Panc1 (cell line): ENCODE data around the gene EPDR1. TPM values are rescaled to one million over a fixed set of nuclear protein-coding genes. Genes with fewer than 3 reads are reported as not detected.

Experiments used
- ATAC-seq: fragments of 200-7000 bp; cut with Tn5 transposase; 2 replicates; pipeline ENCODE4 v1.9.1; 2020; ENCODE audit warnings: mild to moderate bottlenecking, moderate library complexity
- BruUV-seq: library from RNA; stranded (reverse); fragments of 400-500 nt; replicated peaks from 2 replicates; lab custom pipeline; 2021; lab: Mats Ljungman, UMichigan
- CTCF ChIA-PET: fragments of 300-600 bp; sonication (Branson Sonifier 250); formaldehyde crosslinking; loops from one replicate; lab custom pipeline; 2022; ENCODE audit warnings: antibody characterized with exemption; lab: Charles Lee
- POLR2A ChIA-PET: fragments of 300-600 bp; sonication (Branson Sonifier 250); formaldehyde crosslinking; loops from one replicate; lab custom pipeline; 2022; ENCODE audit warnings: antibody characterized with exemption; lab: Charles Lee
- DNase-seq: peaks from one replicate; pipeline ENCODE4 v3.0.0-alpha.2; 2010; ENCODE audit warnings: low read depth, low spot score
- H3K27ac ChIP-seq: 2 replicates; pipeline ENCODE4 v1.5.1; 2011; ENCODE audit warnings: mild to moderate bottlenecking, low read length, inconsistent platforms
- H3K27me3 ChIP-seq: fragments of 200-500 bp; sonication (Bioruptor generic); 2 replicates; pipeline ENCODE4 v1.6.0; 2014; ENCODE audit warnings: low read length, inconsistent platforms; ENCODE audit not compliant: control insufficient read depth, insufficient read depth
- H3K36me3 ChIP-seq: fragments of 200-500 bp; sonication (Bioruptor generic); 2 replicates; pipeline ENCODE4 v1.5.1; 2014; ENCODE audit warnings: inconsistent platforms, mild to moderate bottlenecking, low read length, moderate library complexity; ENCODE audit not compliant: control insufficient read depth, insufficient read depth
- H3K4me1 ChIP-seq: 2 replicates; pipeline ENCODE4 v1.5.1; 2011; ENCODE audit warnings: inconsistent platforms, mild to moderate bottlenecking, low read length, moderate library complexity; ENCODE audit not compliant: control insufficient read depth, insufficient read depth
- H3K4me3 ChIP-seq, 2 experiments: 2 replicates each; pipeline ENCODE4 v1.5.1; 2011 to 2012; ENCODE audit warnings: low read depth in 2 of 2, low read length in 2 of 2, mild to moderate bottlenecking in 2 of 2, inconsistent platforms in 1 of 2, moderate library complexity in 1 of 2
- H3K9me3 ChIP-seq: fragments of 200-500 bp; sonication (Bioruptor generic); 2 replicates; pipeline ENCODE4 v1.5.1; 2014; ENCODE audit warnings: low read depth, mild to moderate bottlenecking, inconsistent platforms, low read length, moderate library complexity; ENCODE audit not compliant: control insufficient read depth, insufficient read depth
- CTCF ChIP-seq: fragments of 450-650 bp; IDR thresholded peaks from 2 replicates; pipeline ENCODE4 v1.5.1; 2017; ENCODE audit warnings: mild to moderate bottlenecking
- POLR2AphosphoS5 ChIP-seq: IDR thresholded peaks from 2 replicates; pipeline ENCODE4 v1.6.1; 2012; ENCODE audit warnings: mild to moderate bottlenecking, low read depth, low read length, moderate library complexity
- REST ChIP-seq, 2 experiments: IDR thresholded peaks; 2 replicates each; pipeline ENCODE4 v1.6.1; 2011 to 2012; ENCODE audit warnings: low read depth in 2 of 2, control low read depth in 1 of 2, low read length in 1 of 2, mild to moderate bottlenecking in 1 of 2, moderate library complexity in 1 of 2; ENCODE audit not compliant: insufficient read depth in 1 of 2
- SIN3A ChIP-seq: IDR thresholded peaks from 2 replicates; pipeline ENCODE4 v1.6.1; 2012; ENCODE audit warnings: low read depth, mild to moderate bottlenecking, low read length, moderate library complexity, borderline replicate concordance; ENCODE audit not compliant: insufficient read depth
- TCF7L2 ChIP-seq: IDR thresholded peaks from 2 replicates; pipeline ENCODE4 v1.6.1; 2011; ENCODE audit warnings: mild to moderate bottlenecking, low read depth, low read length, inconsistent platforms
- in situ Hi-C: cut with HindIII; loops from 2 replicates; pipeline ENCODE4 v1.10.0; 2016; ENCODE audit warnings: low sequenced_read_pairs, low pct_unique_long_range_greater_than_20kb
- intact Hi-C: fragments of 100-400 bp; cut with micrococcal nuclease; formaldehyde crosslinking; loops from one replicate; pipeline ENCODE4 v1.10.0; 2022; ENCODE audit not compliant: unreplicated experiment
- total RNA-seq: library from RNA; stranded (reverse); gene quantifications from one replicate; pipeline ENCODE4 v1.2.1, GENCODE V29; 2021; ENCODE audit not compliant: unreplicated experiment

The EPDR1 gene
- total RNA-seq, 1 experiment from 2014 or later, result 86.6 TPM

GRCh38 chr7:37960483-37960882 lies 40.0 kb downstream of the EPDR1 start:
- in situ Hi-C loops, result no loop called here
- no peak overlapping the region for H3K27ac ChIP-seq
- intact Hi-C loops, result no loop called here
- CTCF ChIA-PET, result no interaction called here
- H3K4me3 ChIP-seq, result no peak overlapping the region
- TF ChIP-seq SIN3A (no peak), POLR2AphosphoS5 (no peak), REST (IDR thresholded peaks at IDR 0.05; ENCODE audit: insufficient read depth in 1 of 2, low read depth in 2 of 2, low read length in 1 of 2) (no peak), CTCF (no peak), TCF7L2 (no peak)
- no TSS peak for BruUV-seq
- DNase-seq (no peak), ATAC-seq (no peak)
- no peaks in the 10 kb centered on the region for H3K27me3 ChIP-seq
- POLR2A ChIA-PET, result no interaction called here
- no peaks in the 10 kb centered on the region for H3K9me3 ChIP-seq
- no peaks in the 10 kb centered on the region for H3K4me1 ChIP-seq
- no peaks in the 10 kb centered on the region for H3K36me3 ChIP-seq

GRCh38 chr7:37961251-37961650 lies 40.8 kb downstream of the EPDR1 start:
- TF ChIP-seq TCF7L2, result no peak
- TF ChIP-seq SIN3A, result no peak
- no peak for TF ChIP-seq REST (IDR thresholded peaks at IDR 0.05; ENCODE audit: insufficient read depth in 1 of 2, low read depth in 2 of 2, low read length in 1 of 2)
- no peak for TF ChIP-seq POLR2AphosphoS5
- TF ChIP-seq CTCF, result no peak
- in situ Hi-C loops (no loop called here), intact Hi-C loops (no loop called here)
- H3K9me3 ChIP-seq, result no peaks in the 10 kb centered on the region
- POLR2A ChIA-PET, result no interaction called here
- H3K27me3 ChIP-seq, result no peaks in the 10 kb centered on the region
- no peak overlapping the region for H3K27ac ChIP-seq
- no TSS peak for BruUV-seq
- CTCF ChIA-PET, result no interaction called here
- DNase-seq (no peak), ATAC-seq (no peak)
- no peaks in the 10 kb centered on the region for H3K4me1 ChIP-seq
- no peak overlapping the region for H3K4me3 ChIP-seq
- H3K36me3 ChIP-seq, result no peaks in the 10 kb centered on the region
